HG02973 (cell line): ENCODE measurements around the gene RNF31.
"Not testable (repeated sequence)": the region's sequence is repeated elsewhere in the genome, so short reads cannot be mapped to it uniquely, and the experiment has no call there.

Experiments
- ATAC-seq: cut with Tn5 transposase; IDR thresholded peaks from one replicate; pipeline ENCODE4 v1.9.1; 2021; ENCODE audit warnings: moderate library complexity; ENCODE audit not compliant: unreplicated experiment

RNF31 gene

DNA sequence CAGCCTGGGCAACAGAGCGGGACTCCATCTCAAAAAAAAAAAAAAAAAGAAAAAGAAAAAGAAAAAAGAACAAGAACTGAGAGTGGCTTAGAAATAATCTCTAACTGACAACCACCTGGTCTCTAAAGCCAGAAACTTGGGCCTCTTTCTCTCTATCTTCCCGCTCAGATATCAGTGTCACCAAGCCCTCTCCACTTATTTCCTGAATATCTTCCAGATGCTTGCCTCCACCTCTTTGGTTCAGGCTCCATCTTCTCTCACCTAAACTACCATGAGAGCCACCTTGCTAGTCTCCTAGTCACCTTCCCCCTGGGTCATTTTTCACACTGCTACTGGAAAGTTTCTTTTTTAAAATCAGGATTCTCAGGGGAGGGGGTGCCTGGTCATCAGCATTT lies 49.8 kb downstream of the RNF31 start:
- no peak for ATAC-seq

DNA sequence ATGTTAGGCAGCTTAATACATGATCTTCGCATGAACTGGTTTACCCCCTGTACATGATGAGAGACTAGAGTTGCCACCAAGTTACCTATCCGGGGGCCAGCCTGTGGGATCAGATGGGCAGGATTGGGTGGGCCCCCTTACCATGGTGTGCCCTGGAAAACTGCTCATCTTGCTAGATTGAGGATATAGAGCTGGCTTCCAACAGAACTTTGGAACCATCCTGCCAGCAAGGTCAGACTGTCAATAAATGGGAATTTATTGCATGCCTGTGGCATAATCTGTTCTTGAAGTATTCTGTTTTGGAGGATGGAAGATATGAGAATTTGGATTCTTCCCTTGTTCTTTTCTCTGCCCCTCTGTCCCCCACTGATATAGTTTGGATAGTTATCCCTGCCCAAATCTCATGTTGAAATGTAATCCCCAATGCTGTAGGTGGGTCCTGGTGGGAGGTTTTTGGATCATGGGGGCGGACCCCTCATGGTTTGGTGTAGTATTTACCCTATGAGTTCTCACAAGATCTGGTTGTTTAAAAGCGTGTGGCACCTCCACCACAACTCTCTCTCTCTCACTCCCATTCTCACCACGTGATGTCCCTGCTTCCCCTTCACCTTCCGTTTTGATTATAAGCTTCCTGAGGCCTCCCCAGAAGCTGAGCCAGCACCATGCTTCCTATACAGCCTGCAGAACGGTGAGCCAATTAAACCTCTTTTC lies 51.7 kb downstream of the RNF31 start:
- ATAC-seq = no peak

DNA sequence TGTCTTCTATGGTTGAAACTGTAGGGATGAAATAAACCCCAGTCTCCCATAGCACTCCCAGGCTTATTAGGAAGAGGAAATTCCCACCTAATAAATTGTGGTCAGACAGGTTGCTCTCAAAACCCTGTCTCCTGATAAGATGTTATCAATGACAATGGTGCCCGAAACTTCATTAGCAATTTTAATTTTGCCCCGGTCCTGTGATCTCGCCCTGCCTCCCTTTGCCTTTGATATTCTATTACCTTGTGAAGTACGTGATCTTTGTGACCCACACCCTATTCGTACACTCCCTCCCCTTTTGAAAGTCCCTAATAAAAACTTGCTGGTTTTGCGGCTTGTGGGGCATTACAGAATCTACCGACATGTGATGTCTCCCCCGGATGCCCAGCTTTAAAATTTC lies 55.2 kb downstream of the RNF31 start:
- ATAC-seq = not testable (repeated sequence)

- not testable (repeated sequence) for ATAC-seq
Observed at GRCh38 chr14:24203249-24203886, 56.1 kb downstream of the RNF31 start.

GRCh38 chr14:24204163-24205146 lies 57.2 kb downstream of the RNF31 start:
- no peak for ATAC-seq

DNA sequence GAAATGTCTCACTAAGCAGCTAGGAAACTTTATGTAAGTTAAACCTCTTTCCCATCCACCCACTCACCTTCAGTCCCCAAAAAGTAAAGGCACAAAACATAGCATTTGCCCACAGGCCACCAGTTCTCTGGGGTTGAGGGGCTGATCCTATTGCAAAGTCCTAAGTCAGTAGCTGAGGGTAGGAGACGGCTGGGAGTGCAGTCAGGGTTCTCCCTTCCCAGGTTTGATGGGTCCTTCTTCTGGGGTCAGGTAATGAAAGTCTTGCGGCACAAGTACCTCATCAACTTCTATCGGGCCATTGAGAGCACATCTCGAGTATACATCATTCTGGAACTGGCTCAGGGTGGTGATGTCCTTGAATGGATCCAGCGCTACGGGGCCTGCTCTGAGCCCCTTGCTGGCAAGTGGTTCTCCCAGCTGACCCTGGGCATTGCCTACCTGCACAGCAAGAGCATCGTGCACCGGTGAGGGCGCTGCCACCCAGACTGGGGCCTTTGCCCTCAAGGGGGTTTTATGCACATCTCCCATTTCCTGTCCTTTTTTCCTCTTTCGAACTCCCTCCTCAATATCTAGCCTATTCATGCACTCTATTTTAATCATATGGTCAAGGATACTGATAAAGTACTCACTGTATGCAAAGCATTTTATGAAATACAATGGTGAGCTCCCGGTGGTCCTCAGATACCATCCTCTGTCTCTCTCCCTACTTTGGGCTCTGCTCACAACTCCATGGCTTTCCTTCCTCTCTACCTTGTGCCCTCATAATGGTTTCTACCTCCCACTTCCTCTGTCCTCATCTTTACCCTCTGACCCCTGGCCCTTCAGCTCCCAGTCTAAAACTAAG lies 59.2 kb downstream of the RNF31 start:
- ATAC-seq = no peak

DNA sequence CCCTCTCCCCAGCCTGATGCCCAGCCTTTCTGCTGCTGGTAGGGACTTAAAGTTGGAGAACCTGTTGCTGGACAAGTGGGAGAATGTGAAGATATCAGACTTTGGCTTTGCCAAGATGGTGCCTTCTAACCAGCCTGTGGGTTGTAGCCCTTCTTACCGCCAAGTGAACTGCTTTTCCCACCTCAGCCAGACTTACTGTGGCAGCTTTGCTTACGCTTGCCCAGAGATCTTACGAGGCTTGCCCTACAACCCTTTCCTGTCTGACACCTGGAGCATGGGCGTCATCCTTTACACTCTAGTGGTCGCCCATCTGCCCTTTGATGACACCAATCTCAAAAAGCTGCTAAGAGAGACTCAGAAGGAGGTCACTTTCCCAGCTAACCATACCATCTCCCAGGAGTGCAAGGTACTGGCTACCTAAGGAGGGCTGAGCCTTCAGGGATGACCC lies 59.8 kb downstream of the RNF31 start:
- no peak for ATAC-seq

- ATAC-seq = no peak
Observed at GRCh38 chr14:24207625-24208024, 60.3 kb downstream of the RNF31 start.
